ENCODE data around the gene DEFB128.

Gene DEFB128

GRCh38 chr20:157154-157553 lies 32.4 kb downstream of the DEFB128 start, which contains the start of gene DEFB127:
Gene DEFB127 (plus strand): TSS chr20:157454. CDS start chr20:157545, 91 bp downstream.
- DNase-seq (ENCODE audit: extremely low read depth in 1 of 2, low read depth in 1 of 2) = no peak

GRCh38 chr20:152131-152530 lies 37.4 kb downstream of the DEFB128 start:
- DNase-seq (ENCODE audit: extremely low read depth in 1 of 2, low read depth in 1 of 2) = no peak

GRCh38 chr20:145877-146276 lies 43.6 kb downstream of the DEFB128 start:
- DNase-seq (ENCODE audit: extremely low read depth in 1 of 2, low read depth in 1 of 2) = no peak

- no peak for DNase-seq (ENCODE audit: extremely low read depth in 1 of 2, low read depth in 1 of 2)
Observed at GRCh38 chr20:142290-142689, 47.2 kb downstream of the DEFB128 start, which contains the start of gene DEFB126. Gene DEFB126 (plus strand): TSS chr20:142590. CDS start chr20:142629, 39 bp downstream.
